Measurements from ENCODE around the gene FBXL14.
"Not testable (repeated sequence)": the region's sequence is repeated elsewhere in the genome, so short reads cannot be mapped to it uniquely, and the experiment has no call there.

FBXL14 gene

GRCh38 chr12:1559676-1560091, 34.7 kb downstream of the FBXL14 start:
- Histone ChIP-seq H3K36me3 (ENCODE audit: insufficient read depth, low read length) (no peaks in the 10 kb centered on the region), H3K9ac (ENCODE audit: low read depth, low read length) (no peak overlapping the region)

GRCh38 chr12:1558108-1558507, 36.3 kb downstream of the FBXL14 start:
- not testable (repeated sequence) for H3K4me2 ChIP-seq (ENCODE audit: low read length); H3K4me3 ChIP-seq (ENCODE audit: low read length); H3K36me3 ChIP-seq (ENCODE audit: insufficient read depth, low read length); H3K9me3 ChIP-seq (replicated peaks; ENCODE audit: low read length); H3K9ac ChIP-seq (ENCODE audit: low read depth, low read length); H3K27me3 ChIP-seq (ENCODE audit: control insufficient read depth, insufficient read depth, low read length)
- H3K4me1 ChIP-seq (ENCODE audit: control insufficient read depth, insufficient read depth, low read length) = peaks cover 23% of the 10 kb centered on the region

More at GRCh38 chr12:1559676-1560091, 34.7 kb downstream of the FBXL14 start:
- Histone ChIP-seq H3K4me2 (ENCODE audit: low read length) (no peak overlapping the region), H3K4me1 (ENCODE audit: control insufficient read depth, insufficient read depth, low read length) (peaks cover 18% of the 10 kb centered on the region), H3K9me3 (replicated peaks; ENCODE audit: low read length) (no peaks in the 10 kb centered on the region), H3K27me3 (ENCODE audit: control insufficient read depth, insufficient read depth, low read length) (no peaks in the 10 kb centered on the region), H3K4me3 (ENCODE audit: low read length) (no peak overlapping the region)

GRCh38 chr12:1553987-1554982, 40.1 kb downstream of the FBXL14 start:
- no peak overlapping the region for H3K9ac ChIP-seq (ENCODE audit: low read depth, low read length)

GRCh38 chr12:1553536-1553935, 40.8 kb downstream of the FBXL14 start:
- Histone ChIP-seq H3K4me3 (ENCODE audit: low read length) (no peak overlapping the region), H3K9ac (ENCODE audit: low read depth, low read length) (no peak overlapping the region), H3K4me1 (ENCODE audit: control insufficient read depth, insufficient read depth, low read length) (peaks cover 30% of the 10 kb centered on the region), H3K36me3 (ENCODE audit: insufficient read depth, low read length) (peaks cover 8% of the 10 kb centered on the region), H3K4me2 (ENCODE audit: low read length) (peak overlapping the region; percentile 57), H3K9me3 (replicated peaks; ENCODE audit: low read length) (no peaks in the 10 kb centered on the region), H3K27me3 (ENCODE audit: control insufficient read depth, insufficient read depth, low read length) (no peaks in the 10 kb centered on the region)

More at GRCh38 chr12:1553987-1554982, 40.1 kb downstream of the FBXL14 start:
- Histone ChIP-seq H3K9me3 (replicated peaks; ENCODE audit: low read length) (no peaks in the 10 kb centered on the region), H3K4me3 (ENCODE audit: low read length) (no peak overlapping the region), H3K36me3 (ENCODE audit: insufficient read depth, low read length) (peaks cover 8% of the 10 kb centered on the region), H3K27me3 (ENCODE audit: control insufficient read depth, insufficient read depth, low read length) (no peaks in the 10 kb centered on the region), H3K4me2 (ENCODE audit: low read length) (no peak overlapping the region), H3K4me1 (ENCODE audit: control insufficient read depth, insufficient read depth, low read length) (peaks cover 30% of the 10 kb centered on the region)

- Histone ChIP-seq H3K9ac (ENCODE audit: low read depth, low read length) (no peak overlapping the region), H3K4me2 (ENCODE audit: low read length) (peak overlapping the region; percentile 57), H3K9me3 (replicated peaks; ENCODE audit: low read length) (no peaks in the 10 kb centered on the region), H3K36me3 (ENCODE audit: insufficient read depth, low read length) (peaks cover 8% of the 10 kb centered on the region), H3K27me3 (ENCODE audit: control insufficient read depth, insufficient read depth, low read length) (no peaks in the 10 kb centered on the region), H3K4me3 (ENCODE audit: low read length) (no peak overlapping the region), H3K4me1 (ENCODE audit: control insufficient read depth, insufficient read depth, low read length) (peaks cover 30% of the 10 kb centered on the region)
Measured at GRCh38 chr12:1552911-1553491, 41.4 kb downstream of the FBXL14 start.

GRCh38 chr12:1552171-1552570, 42.2 kb downstream of the FBXL14 start:
- peaks cover 30% of the 10 kb centered on the region for H3K4me1 ChIP-seq (ENCODE audit: control insufficient read depth, insufficient read depth, low read length)
- H3K4me2 ChIP-seq (ENCODE audit: low read length) = no peak overlapping the region
- no peaks in the 10 kb centered on the region for H3K9me3 ChIP-seq (replicated peaks; ENCODE audit: low read length)
- no peak overlapping the region for H3K4me3 ChIP-seq (ENCODE audit: low read length)
- no peak overlapping the region for H3K9ac ChIP-seq (ENCODE audit: low read depth, low read length)
- no peaks in the 10 kb centered on the region for H3K27me3 ChIP-seq (ENCODE audit: control insufficient read depth, insufficient read depth, low read length)
- H3K36me3 ChIP-seq (ENCODE audit: insufficient read depth, low read length) = peaks cover 10% of the 10 kb centered on the region

GRCh38 chr12:1551496-1551895, 42.9 kb downstream of the FBXL14 start:
- no peak overlapping the region for H3K9ac ChIP-seq (ENCODE audit: low read depth, low read length)
- H3K4me1 ChIP-seq (ENCODE audit: control insufficient read depth, insufficient read depth, low read length) = peaks cover 30% of the 10 kb centered on the region
- H3K4me2 ChIP-seq (ENCODE audit: low read length) = no peak overlapping the region
- peaks cover 16% of the 10 kb centered on the region for H3K36me3 ChIP-seq (ENCODE audit: insufficient read depth, low read length)
- H3K9me3 ChIP-seq (replicated peaks; ENCODE audit: low read length) = no peaks in the 10 kb centered on the region
- H3K27me3 ChIP-seq (ENCODE audit: control insufficient read depth, insufficient read depth, low read length) = no peaks in the 10 kb centered on the region
- no peak overlapping the region for H3K4me3 ChIP-seq (ENCODE audit: low read length)

- no peak overlapping the region for H3K4me2 ChIP-seq (ENCODE audit: low read length)
- H3K4me1 ChIP-seq (ENCODE audit: control insufficient read depth, insufficient read depth, low read length) = peaks cover 9% of the 10 kb centered on the region
- H3K36me3 ChIP-seq (ENCODE audit: insufficient read depth, low read length) = peaks cover 13% of the 10 kb centered on the region
- H3K4me3 ChIP-seq (ENCODE audit: low read length) = no peak overlapping the region
- H3K9me3 ChIP-seq (replicated peaks; ENCODE audit: low read length) = no peaks in the 10 kb centered on the region
- no peak overlapping the region for H3K9ac ChIP-seq (ENCODE audit: low read depth, low read length)
- H3K27me3 ChIP-seq (ENCODE audit: control insufficient read depth, insufficient read depth, low read length) = no peaks in the 10 kb centered on the region
Measured at GRCh38 chr12:1546931-1547640, 47.3 kb downstream of the FBXL14 start.

- Histone ChIP-seq H3K36me3 (ENCODE audit: insufficient read depth, low read length) (peaks cover 9% of the 10 kb centered on the region), H3K4me3 (ENCODE audit: low read length) (no peak overlapping the region), H3K4me1 (ENCODE audit: control insufficient read depth, insufficient read depth, low read length) (peaks cover 15% of the 10 kb centered on the region), H3K9me3 (replicated peaks; ENCODE audit: low read length) (no peaks in the 10 kb centered on the region), H3K4me2 (ENCODE audit: low read length) (no peak overlapping the region), H3K9ac (ENCODE audit: low read depth, low read length) (no peak overlapping the region), H3K27me3 (ENCODE audit: control insufficient read depth, insufficient read depth, low read length) (no peaks in the 10 kb centered on the region)
Measured at GRCh38 chr12:1544996-1545700, 49.2 kb downstream of the FBXL14 start.

GRCh38 chr12:1542599-1542998, 51.8 kb downstream of the FBXL14 start:
- Histone ChIP-seq H3K4me2 (ENCODE audit: low read length) (no peak overlapping the region), H3K27me3 (ENCODE audit: control insufficient read depth, insufficient read depth, low read length) (no peaks in the 10 kb centered on the region), H3K9me3 (replicated peaks; ENCODE audit: low read length) (no peaks in the 10 kb centered on the region), H3K36me3 (ENCODE audit: insufficient read depth, low read length) (peaks cover 9% of the 10 kb centered on the region), H3K4me1 (ENCODE audit: control insufficient read depth, insufficient read depth, low read length) (peaks cover 15% of the 10 kb centered on the region), H3K9ac (ENCODE audit: low read depth, low read length) (no peak overlapping the region), H3K4me3 (ENCODE audit: low read length) (no peak overlapping the region)

GRCh38 chr12:1540690-1541089, 53.7 kb downstream of the FBXL14 start:
- no peaks in the 10 kb centered on the region for H3K27me3 ChIP-seq (ENCODE audit: control insufficient read depth, insufficient read depth, low read length)
- H3K9me3 ChIP-seq (replicated peaks; ENCODE audit: low read length) = no peaks in the 10 kb centered on the region
- peaks cover 15% of the 10 kb centered on the region for H3K4me1 ChIP-seq (ENCODE audit: control insufficient read depth, insufficient read depth, low read length)
- H3K9ac ChIP-seq (ENCODE audit: low read depth, low read length) = no peak overlapping the region
- H3K36me3 ChIP-seq (ENCODE audit: insufficient read depth, low read length) = no peaks in the 10 kb centered on the region
- H3K4me3 ChIP-seq (ENCODE audit: low read length) = no peak overlapping the region
- no peak overlapping the region for H3K4me2 ChIP-seq (ENCODE audit: low read length)
